HCT116 (cell line): ENCODE results near the gene ADPGK. TPM values are rescaled to one million over a fixed set of nuclear protein-coding genes. Genes with fewer than 3 reads are reported as not detected.

Experiments used
- ATAC-seq: fragments of 200-7000 bp; cut with Tn5 transposase; 2 replicates; pipeline ENCODE4 v1.9.1; 2020; ENCODE audit warnings: mild to moderate bottlenecking, moderate library complexity
- Bru-seq: library from RNA; stranded (reverse); fragments of 400-500 nt; gene quantifications from one replicate; lab custom pipeline; 2021; lab: Mats Ljungman, UMichigan
- BruChase-seq, 2 experiments: library from RNA; stranded (reverse); fragments of 400-500 nt; gene quantifications; one replicate each; lab custom pipeline; 2021; lab: Mats Ljungman, UMichigan
- BruUV-seq: library from RNA; stranded (reverse); fragments of 400-500 nt; replicated peaks from 2 replicates; lab custom pipeline; 2021; lab: Mats Ljungman, UMichigan
- CTCF ChIA-PET: fragments of 300-600 bp; sonication (Branson Sonifier 250); formaldehyde crosslinking; loops from one replicate; lab custom pipeline; 2021; ENCODE audit warnings: antibody characterized with exemption; lab: Charles Lee
- POLR2A ChIA-PET: fragments of 300-600, 350-600 bp; sonication (Branson Sonifier 250); formaldehyde crosslinking; loops from one replicate; lab custom pipeline; 2021; ENCODE audit warnings: antibody characterized with exemption; lab: Charles Lee
- RAD21 ChIA-PET, 2 experiments: fragments of 300-600 bp; sonication (Branson Sonifier 250); formaldehyde crosslinking; loops; one replicate each; lab custom pipeline; 2023; ENCODE audit warnings: low total read pairs in 2 of 2; ENCODE audit not compliant: uncharacterized antibody in 2 of 2, unreplicated experiment in 2 of 2, low non-redundant PET in 1 of 2; lab: Charles Lee
- DNase-seq: peaks from one replicate; pipeline ENCODE4 v3.0.0-alpha.2; 2010; ENCODE audit warnings: low read depth, low spot score
- H2AFZ ChIP-seq: fragments of 200-600 bp; shearing (Covaris generic), sonication (generic); 2 replicates; pipeline ENCODE4 v1.6.1; 2017; ENCODE audit warnings: low read depth, mixed run types, mixed read lengths, antibody characterized with exemption, low read length; ENCODE audit not compliant: poor library complexity, severe bottlenecking
- H3K27ac ChIP-seq: 2 replicates; pipeline ENCODE4 v1.5.1; 2012; ENCODE audit warnings: low read depth, low read length
- H3K27me3 ChIP-seq: fragments of 200-600 bp; sonication (generic); 2 replicates; pipeline ENCODE4 v1.6.1; 2016; ENCODE audit warnings: mixed run types, low read length, mixed read lengths; ENCODE audit not compliant: insufficient read depth
- H3K36me3 ChIP-seq, 2 experiments: fragments of 200-500 bp in 1 of 2; fragments of 200-600 bp in 1 of 2; sonication (Bioruptor generic) in 1 of 2; sonication (generic) in 1 of 2; 2 replicates each; pipeline versions ENCODE4 v1.5.1 to v1.6.1; 2014 to 2016; ENCODE audit warnings: low read length in 2 of 2, inconsistent platforms in 1 of 2, mixed read lengths in 1 of 2, mixed run types in 1 of 2; ENCODE audit not compliant: insufficient read depth in 2 of 2, control insufficient read depth in 1 of 2
- H3K4me1 ChIP-seq, 2 experiments: fragments of 200-600 bp in 1 of 2; sonication (generic) in 1 of 2; 2 replicates each; pipeline versions ENCODE4 v1.5.1 to v1.6.1; 2012 to 2017; ENCODE audit warnings: low read length in 2 of 2, inconsistent platforms in 1 of 2, mild to moderate bottlenecking in 1 of 2, mixed read lengths in 1 of 2, mixed run types in 1 of 2, moderate library complexity in 1 of 2; ENCODE audit not compliant: insufficient read depth in 2 of 2, control insufficient read depth in 1 of 2
- H3K4me2 ChIP-seq: fragments of 200-600 bp; sonication (generic); 2 replicates; pipeline ENCODE4 v1.6.1; 2017; ENCODE audit warnings: mixed run types, low read length, mixed read lengths
- H3K4me3 ChIP-seq, 2 experiments: fragments of 200-600 bp in 1 of 2; sonication (generic) in 1 of 2; replicated peaks in 1 of 2; 2 replicates each; pipeline ENCODE4 v1.5.1; 2011 to 2016; ENCODE audit warnings: low read length in 2 of 2, control low read depth in 1 of 2, low read depth in 1 of 2, mild to moderate bottlenecking in 1 of 2, mixed read lengths in 1 of 2, mixed run types in 1 of 2
- H3K79me2 ChIP-seq: fragments of 200-600 bp; sonication (generic); 2 replicates; pipeline ENCODE4 v1.6.1; 2017; ENCODE audit warnings: mild to moderate bottlenecking, mixed run types, low read length, moderate library complexity, mixed read lengths; ENCODE audit not compliant: insufficient read depth
- H3K9ac ChIP-seq: fragments of 200-600 bp; sonication (generic); 2 replicates; pipeline ENCODE4 v1.6.1; 2016; ENCODE audit warnings: low read length, mixed read lengths
- H3K9me2 ChIP-seq: fragments of 200-600 bp; sonication (generic), shearing (Covaris generic); 2 replicates; pipeline ENCODE4 v1.6.1; 2017; ENCODE audit warnings: mixed run types, mild to moderate bottlenecking, moderate library complexity; ENCODE audit not compliant: insufficient read depth
- H3K9me3 ChIP-seq, 2 experiments: fragments of 200-500 bp in 1 of 2; fragments of 200-600 bp in 1 of 2; sonication (Bioruptor generic) in 1 of 2; sonication (generic) in 1 of 2; 2 replicates each; pipeline ENCODE4 v1.6.1; 2014 to 2017; ENCODE audit warnings: low read length in 2 of 2, mixed read lengths in 2 of 2, inconsistent platforms in 1 of 2, low read depth in 1 of 2, mild to moderate bottlenecking in 1 of 2, mixed run types in 1 of 2, moderate library complexity in 1 of 2; ENCODE audit not compliant: control insufficient read depth in 1 of 2, insufficient read depth in 1 of 2
- H4K20me1 ChIP-seq: fragments of 200-600 bp; sonication (generic), shearing (Covaris generic); 2 replicates; pipeline ENCODE4 v1.6.1; 2017; ENCODE audit warnings: mixed run types, mild to moderate bottlenecking, moderate library complexity; ENCODE audit not compliant: insufficient read depth
- CTCF ChIP-seq, 3 experiments: fragments of 200-600 bp in 1 of 3; sonication (generic) in 1 of 3; IDR thresholded peaks in 2 of 3; conservative IDR thresholded peaks in 1 of 3; 2 replicates each; pipeline ENCODE4 v1.5.1; 2012 to 2017; ENCODE audit warnings: low read depth in 2 of 3, low read length in 2 of 3, antibody characterized with exemption in 1 of 3, borderline replicate concordance in 1 of 3, control low read depth in 1 of 3, mild to moderate bottlenecking in 1 of 3, mixed read lengths in 1 of 3, mixed run types in 1 of 3, moderate library complexity in 1 of 3; ENCODE audit not compliant: insufficient read depth in 1 of 3
- EGR1 ChIP-seq: IDR thresholded peaks from 2 replicates; pipeline ENCODE4 v1.6.1; 2012; ENCODE audit warnings: low read depth
- ELF1 ChIP-seq: IDR thresholded peaks from 2 replicates; pipeline ENCODE4 v1.6.1; 2012; ENCODE audit warnings: low read depth, borderline replicate concordance
- FOSL1 ChIP-seq: IDR thresholded peaks from 2 replicates; pipeline ENCODE4 v1.6.1; 2012; ENCODE audit warnings: low read depth
- MAX ChIP-seq: IDR thresholded peaks from 2 replicates; pipeline ENCODE4 v1.6.1; 2012
- POLR2A ChIP-seq: IDR thresholded peaks from 2 replicates; pipeline ENCODE4 v1.7.0; 2011; ENCODE audit warnings: borderline replicate concordance; ENCODE audit not compliant: insufficient read depth, insufficient read length; ENCODE audit errors: extremely low read depth
- RAD21 ChIP-seq: IDR thresholded peaks from 2 replicates; pipeline ENCODE4 v1.6.1; 2012; ENCODE audit warnings: low read depth, mild to moderate bottlenecking
- REST ChIP-seq: IDR thresholded peaks from 2 replicates; pipeline ENCODE4 v1.6.1; 2012; ENCODE audit warnings: low read depth
- SIN3A ChIP-seq: IDR thresholded peaks from 2 replicates; pipeline ENCODE4 v1.6.1; 2012; ENCODE audit warnings: low read depth
- SP1 ChIP-seq: IDR thresholded peaks from 2 replicates; pipeline ENCODE4 v1.6.1; 2012; ENCODE audit warnings: low read depth
- SRF ChIP-seq: IDR thresholded peaks from 2 replicates; pipeline ENCODE4 v1.6.1; 2012; ENCODE audit warnings: low read depth
- TCF7L2 ChIP-seq: IDR thresholded peaks from 2 replicates; pipeline ENCODE4 v1.7.0; 2011; ENCODE audit warnings: borderline replicate concordance, inconsistent platforms; ENCODE audit not compliant: insufficient read depth, insufficient read length; ENCODE audit errors: extremely low read depth
- YY1 ChIP-seq: IDR thresholded peaks from 2 replicates; pipeline ENCODE4 v1.6.1; 2011; ENCODE audit warnings: low read length, low read depth, moderate library complexity, mild to moderate bottlenecking; ENCODE audit not compliant: insufficient replicate concordance; ENCODE audit errors: extremely low read depth
- ZBTB33 ChIP-seq: IDR thresholded peaks from 2 replicates; pipeline ENCODE4 v1.6.1; 2011; ENCODE audit warnings: mild to moderate bottlenecking, low read length, moderate library complexity; ENCODE audit not compliant: insufficient replicate concordance; ENCODE audit errors: extremely low read depth
- ZFX ChIP-seq: fragments of 450-650 bp; IDR thresholded peaks from 2 replicates; pipeline ENCODE4 v1.6.1; 2017
- intact Hi-C: fragments of 100-400 bp; cut with micrococcal nuclease; formaldehyde crosslinking; loops from 2 replicates; pipeline ENCODE4 v1.10.0; 2022
- long read RNA-seq: library from polyadenylated mRNA; unstranded; transcript quantifications from one replicate; pipeline ENCODE4 v2.0.0, GENCODE V29; 2021; ENCODE audit not compliant: unreplicated experiment
- polyA plus RNA-seq: library from polyadenylated mRNA; unstranded; fragments of >200 nt; gene quantifications from 2 replicates; pipeline ENCODE4 v1.2.1, GENCODE V29; 2012; ENCODE audit warnings: missing spikeins
- total RNA-seq: library from RNA; stranded (reverse); gene quantifications from one replicate; pipeline ENCODE4 v1.2.1, GENCODE V29; 2021; ENCODE audit not compliant: unreplicated experiment

The ADPGK gene
- total RNA-seq: 41.5 TPM
- polyA plus RNA-seq: 19.6 and 26.5 TPM in 2 replicates
- percentile 88 among the genes with signal in this experiment for Bru-seq, nascent RNA
- BruChase-seq, experiment 1, labeled RNA remaining after a 6-hour chase: percentile 81 among the genes with signal in this experiment
- BruChase-seq, experiment 2, labeled RNA remaining after a 2-hour chase: percentile 88 among the genes with signal in this experiment
- long read RNA-seq, transcript ADPGK-201 (7 exons, 2,557 nt): major isoform, 17 of 150 reads
- long read RNA-seq, partial matches to known transcripts: 15 of 150 reads
- long read RNA-seq, other reads (novel, unspliced or antisense): 116 of 150 reads

- RAD21 ChIA-PET: interaction anchor here in 1 of 2 experiments (0.7 kb wide), 1 partner anchor 266 kb away, joined by 3 read pairs; no protein-coding TSS in a partner anchor
- intact Hi-C loops: loop anchor here (1.0 to 5.0 kb wide), 3 partner anchors 297 to 488 kb away; no protein-coding TSS in a partner anchor
- POLR2A ChIA-PET: no interaction called here
- TSS peak; percentile 94 for BruUV-seq
- DNase-seq: peak; percentile 78
- Histone ChIP-seq H4K20me1 (no peaks in the 10 kb centered on the region; the same call in 1 of the 2 replicates), H3K27ac (peak within 1 kb of the TSS; percentile 57), H3K4me1 (peaks cover 0 to 21% of the 10 kb centered on the region in 2 experiments; a peak in 3 of 4 replicates), H3K27me3 (no peaks in the 10 kb centered on the region), H3K79me2 (peaks cover 44% of the 10 kb centered on the region), H3K9me3 (no peaks in the 10 kb centered on the region), H3K4me3 (peak within 1 kb of the TSS; percentile 72 to 98), H3K9me2 (no peaks in the 10 kb centered on the region), H2AFZ (peak within 1 kb of the TSS; percentile 97), H3K4me2 (peak within 1 kb of the TSS; percentile 100), H3K36me3 (peaks cover 2 to 15% of the 10 kb centered on the region in 2 experiments; a peak in 1 of 4 replicates), H3K9ac (peak within 1 kb of the TSS; percentile 94)
- CTCF ChIA-PET: interaction anchor here (1.2 kb wide), 1 partner anchor 62 kb away, joined by 3 read pairs; no protein-coding TSS in a partner anchor
- ATAC-seq: peak; percentile 92
- TF ChIP-seq MAX (peak; percentile 86), EGR1 (0 out of 2 replicates have a peak, but pooled peaks have one; percentile 46), ELF1 (peak; percentile 99), ZBTB33 (peak; percentile 67), YY1 (peak; percentile 83), SIN3A (peak; percentile 98), RAD21 (peak; percentile 64), REST (no peak), TCF7L2 (no peak), ZFX (peak; percentile 69), FOSL1 (no peak), POLR2A (peak; percentile 84), SRF (peak; percentile 98), SP1 (peak; percentile 93), CTCF (IDR thresholded peaks at IDR 0.05 in 2 of 3, conservative IDR thresholded peaks at IDR 0.05 in 1 of 3; ENCODE audit: borderline replicate concordance in 1 of 3, insufficient read depth in 1 of 3, low read depth in 2 of 3, low read length in 2 of 3) (peak; percentile 55 to 73 (median 58); a peak in 4 of 6 replicates)
Measured at GRCh38 chr15:72783640-72784455, at the start of gene ADPGK. TSS of gene ADPGK (minus strand) at chr15:72783758. CDS start at chr15:72783691, 67 bp downstream.
